GM23338 (cell line): ENCODE measurements around the gene DIP2C. TPM values are rescaled to one million over a fixed set of nuclear protein-coding genes. Genes with fewer than 3 reads are reported as not detected.

Experiments
- ATAC-seq: fragments of 200-7000 bp; cut with Tn5 transposase; 3 replicates; pipeline ENCODE4 v1.9.1; 2020
- DNase-seq: peaks from one replicate; pipeline ENCODE4 v3.0.0-alpha.2; 2015; ENCODE audit warnings: low spot score
- H2AFZ ChIP-seq: fragments of 200-600 bp; sonication (generic); 2 replicates; pipeline ENCODE4 v1.8.0; 2016; ENCODE audit warnings: antibody characterized with exemption, mild to moderate bottlenecking, moderate library complexity
- H3F3A ChIP-seq: fragments of 200-600 bp; sonication (generic); replicated peaks from 2 replicates; pipeline ENCODE4 v1.8.0; 2017; ENCODE audit warnings: antibody characterized with exemption, mixed run types, low read depth
- H3K27ac ChIP-seq: fragments of 200-600 bp; sonication (generic); 2 replicates; pipeline ENCODE4 v1.6.1; 2016; ENCODE audit warnings: low read depth
- H3K27me3 ChIP-seq: fragments of 200-600 bp; sonication (generic); 2 replicates; pipeline ENCODE4 v1.8.0; 2016; ENCODE audit warnings: mild to moderate bottlenecking, mixed run types, moderate library complexity; ENCODE audit not compliant: insufficient read depth
- H3K36me3 ChIP-seq: fragments of 200-600 bp; sonication (generic); 2 replicates; pipeline ENCODE4 v1.8.0; 2016; ENCODE audit warnings: mild to moderate bottlenecking; ENCODE audit not compliant: insufficient read depth
- H3K4me1 ChIP-seq: fragments of 200-600 bp; sonication (generic); 2 replicates; pipeline ENCODE4 v1.8.0; 2016; ENCODE audit warnings: mild to moderate bottlenecking, moderate library complexity; ENCODE audit not compliant: insufficient read depth
- H3K4me2 ChIP-seq: fragments of 200-600 bp; sonication (generic); 2 replicates; pipeline ENCODE4 v1.7.1; 2017; ENCODE audit warnings: mixed run types
- H3K4me3 ChIP-seq: fragments of 200-600 bp; sonication (generic); 2 replicates; pipeline ENCODE4 v1.6.1; 2016; ENCODE audit warnings: mixed run types
- H3K79me2 ChIP-seq: fragments of 200-600 bp; sonication (generic); replicated peaks from 2 replicates; pipeline ENCODE4 v1.8.0; 2017; ENCODE audit warnings: mild to moderate bottlenecking; ENCODE audit not compliant: insufficient read depth
- H3K9me2 ChIP-seq: fragments of 200-600 bp; sonication (generic); 2 replicates; pipeline ENCODE4 v1.8.0; 2017; ENCODE audit not compliant: insufficient read depth
- H4K20me1 ChIP-seq: fragments of 200-600 bp; sonication (generic); replicated peaks from 2 replicates; pipeline ENCODE4 v1.8.0; 2017; ENCODE audit warnings: mild to moderate bottlenecking; ENCODE audit not compliant: insufficient read depth
- H3K27ac Mint-ChIP-seq: 2 replicates; pipeline ENCODE4 v1.8.0; 2020; ENCODE audit warnings: inconsistent platforms, mild to moderate bottlenecking, moderate library complexity, mixed read lengths
- H3K27me3 Mint-ChIP-seq: 3 replicates; pipeline ENCODE4 v1.8.0; 2022; ENCODE audit warnings: low read depth, mild to moderate bottlenecking, moderate library complexity, mixed read lengths, inconsistent platforms; ENCODE audit not compliant: insufficient read depth, poor library complexity
- H3K36me3 Mint-ChIP-seq: 3 replicates; pipeline ENCODE4 v1.8.0; 2021; ENCODE audit warnings: low read depth, mild to moderate bottlenecking, inconsistent platforms, moderate library complexity, mixed read lengths
- H3K4me1 Mint-ChIP-seq: 3 replicates; pipeline ENCODE4 v1.8.0; 2020; ENCODE audit warnings: mild to moderate bottlenecking, inconsistent platforms, mixed read lengths
- H3K4me3 Mint-ChIP-seq: 3 replicates; pipeline ENCODE4 v1.8.0; 2021; ENCODE audit warnings: moderate library complexity, mild to moderate bottlenecking, inconsistent platforms, mixed read lengths
- H3K9me3 Mint-ChIP-seq: 3 replicates; pipeline ENCODE4 v1.8.0; 2020; ENCODE audit warnings: moderate library complexity, mild to moderate bottlenecking, inconsistent platforms, mixed read lengths
- CREB1 ChIP-seq: fragments of 250-450 bp; sonication (Bioruptor Pico); IDR thresholded peaks from 2 replicates; pipeline ENCODE4 v1.5.0; 2020; ENCODE audit warnings: low read depth, mild to moderate bottlenecking, moderate library complexity
- CTCF ChIP-seq, 2 experiments: fragments of 200-600 bp in 1 of 2; sonication (generic) in 1 of 2; conservative IDR thresholded peaks; 2 replicates each; pipeline versions ENCODE4 v1.5.1 to v1.6.1; 2016 to 2017; ENCODE audit warnings: antibody characterized with exemption in 2 of 2, low read depth in 2 of 2, mild to moderate bottlenecking in 2 of 2, moderate library complexity in 1 of 2
- ETS1 ChIP-seq: IDR thresholded peaks from 2 replicates; pipeline ENCODE4 v1.6.1; 2016; ENCODE audit warnings: antibody characterized with exemption
- EZH2 ChIP-seq: fragments of 200-600 bp; sonication (generic); IDR thresholded peaks from one replicate; pipeline ENCODE4 v1.8.0; 2017; ENCODE audit warnings: antibody characterized with exemption, mild to moderate bottlenecking, low read depth; ENCODE audit not compliant: unreplicated experiment
- EZH2phosphoT487 ChIP-seq: fragments of 200-600 bp; sonication (generic); IDR thresholded peaks from one replicate; pipeline ENCODE4 v1.8.1; 2018; ENCODE audit warnings: antibody characterized with exemption; ENCODE audit not compliant: unreplicated experiment
- JUNB ChIP-seq: IDR thresholded peaks from one replicate; pipeline ENCODE4 v1.6.1; 2016; ENCODE audit warnings: antibody characterized with exemption; ENCODE audit not compliant: unreplicated experiment
- NANOG ChIP-seq: IDR thresholded peaks from 2 replicates; pipeline ENCODE4 v1.6.1; 2016; ENCODE audit warnings: antibody characterized with exemption, borderline replicate concordance
- POLR2AphosphoS5 ChIP-seq: IDR thresholded peaks from 2 replicates; pipeline ENCODE4 v1.6.1; 2016; ENCODE audit warnings: antibody characterized with exemption, low read depth
- REST ChIP-seq: IDR thresholded peaks from one replicate; pipeline ENCODE4 v1.6.1; 2018; ENCODE audit warnings: antibody characterized with exemption; ENCODE audit not compliant: unreplicated experiment
- STAT1 ChIP-seq: IDR thresholded peaks from one replicate; pipeline ENCODE4 v1.6.1; 2016; ENCODE audit warnings: antibody characterized with exemption; ENCODE audit not compliant: unreplicated experiment
- ZNF114 ChIP-seq: fragments of 250-450 bp; sonication (Bioruptor Pico); IDR thresholded peaks from 2 replicates; pipeline ENCODE4 v1.5.0; 2020; ENCODE audit warnings: mild to moderate bottlenecking, moderate library complexity
- ZNF331 ChIP-seq: fragments of 250-450 bp; sonication (Bioruptor Pico); IDR thresholded peaks from 2 replicates; pipeline ENCODE4 v1.5.0; 2020; ENCODE audit warnings: low read depth, mild to moderate bottlenecking, moderate library complexity
- ZNF462 ChIP-seq: fragments of 250-450 bp; sonication (Bioruptor Pico); IDR thresholded peaks from 2 replicates; pipeline ENCODE4 v1.5.0; 2020; ENCODE audit warnings: mild to moderate bottlenecking, moderate library complexity
- polyA plus RNA-seq: library from polyadenylated mRNA; unstranded; fragments of >200 nt; fragmentation: Nextera tagmentation; extraction: Ambion mirVana; gene quantifications from 2 replicates; pipeline ENCODE4 v1.2.1, GENCODE V29; 2016
- total RNA-seq: library from RNA; depleted of rRNA; stranded (reverse); fragments of >200 nt; shearing (Covaris generic); gene quantifications from 2 replicates; pipeline ENCODE4 v1.2.3, GENCODE V29; 2014

The DIP2C gene
- total and polyA plus RNA-seq, 2 experiments from 2014 or later, result 5.1 to 7.7 TPM

- DNase-seq, result no peak
- Mint-ChIP-seq H3K4me3 (no peak overlapping the region), H3K27ac (no peak overlapping the region), H3K27me3 (peaks cover under 1% of the 10 kb centered on the region), H3K4me1 (peaks cover 1% of the 10 kb centered on the region), H3K36me3 (peaks cover 3% of the 10 kb centered on the region), H3K9me3 (no peaks in the 10 kb centered on the region)
- Histone ChIP-seq H3K27me3 (no peaks in the 10 kb centered on the region), H2AFZ (no peak overlapping the region), H3K36me3 (no peaks in the 10 kb centered on the region), H3K4me2 (no peak overlapping the region), H3K4me1 (no peaks in the 10 kb centered on the region), H3K79me2 (no peaks in the 10 kb centered on the region), H4K20me1 (no peaks in the 10 kb centered on the region), H3F3A (no peaks in the 10 kb centered on the region), H3K27ac (no peak overlapping the region), H3K4me3 (no peak overlapping the region), H3K9me2 (no peaks in the 10 kb centered on the region)
- no peak for TF ChIP-seq JUNB
- no peak for TF ChIP-seq ZNF114 (CRISPR knock-in tag)
- no peak for TF ChIP-seq REST
- TF ChIP-seq CTCF (conservative IDR thresholded peaks at IDR 0.05; ENCODE audit: low read depth in 2 of 2), result no peak
- TF ChIP-seq ZNF462 (CRISPR knock-in tag), result no peak
- TF ChIP-seq ETS1, result no peak
- no peak for TF ChIP-seq CREB1 (CRISPR knock-in tag)
- TF ChIP-seq POLR2AphosphoS5, result no peak
- TF ChIP-seq EZH2, result no peak
- no peak for TF ChIP-seq EZH2phosphoT487
- no peak for TF ChIP-seq NANOG
- no peak for TF ChIP-seq ZNF331 (CRISPR knock-in tag)
- TF ChIP-seq STAT1, result no peak
- no peak for ATAC-seq
Measured at GRCh38 chr10:277963-278362, 411.5 kb downstream of the DIP2C start.
